ENCODE results near the gene COLGALT1.
"Not testable (repeated sequence)": the region's sequence is repeated elsewhere in the genome, so short reads cannot be mapped to it uniquely, and the experiment has no call there.

The COLGALT1 gene

GRCh38 chr19:17562097-17562496 lies 6.6 kb downstream of the COLGALT1 start:
- DNase-seq (ENCODE audit: low spot score): no peak

- DNase-seq (ENCODE audit: low spot score): no peak
Measured at GRCh38 chr19:17562561-17562960, 7.1 kb downstream of the COLGALT1 start.

DNA sequence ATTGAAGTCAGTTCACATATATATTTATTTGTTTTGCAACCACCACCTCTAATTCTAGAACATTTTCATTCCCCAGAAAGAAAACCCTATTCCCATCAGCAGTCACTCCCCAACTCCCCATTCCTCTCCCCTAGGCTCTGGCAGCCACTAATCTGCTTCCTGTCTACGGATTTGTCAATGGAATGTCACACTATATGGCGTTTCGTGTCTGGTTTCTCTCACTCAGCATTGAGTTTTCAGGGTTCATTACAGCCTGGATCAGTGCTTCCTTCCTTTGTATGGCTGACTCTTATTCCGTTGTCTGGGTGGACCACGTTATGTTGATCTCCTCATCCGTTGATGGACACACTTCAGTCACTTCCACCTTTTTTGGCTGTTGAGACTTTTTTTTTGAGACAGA lies 9.3 kb downstream of the COLGALT1 start:
- DNase-seq (ENCODE audit: low spot score): no peak

DNA sequence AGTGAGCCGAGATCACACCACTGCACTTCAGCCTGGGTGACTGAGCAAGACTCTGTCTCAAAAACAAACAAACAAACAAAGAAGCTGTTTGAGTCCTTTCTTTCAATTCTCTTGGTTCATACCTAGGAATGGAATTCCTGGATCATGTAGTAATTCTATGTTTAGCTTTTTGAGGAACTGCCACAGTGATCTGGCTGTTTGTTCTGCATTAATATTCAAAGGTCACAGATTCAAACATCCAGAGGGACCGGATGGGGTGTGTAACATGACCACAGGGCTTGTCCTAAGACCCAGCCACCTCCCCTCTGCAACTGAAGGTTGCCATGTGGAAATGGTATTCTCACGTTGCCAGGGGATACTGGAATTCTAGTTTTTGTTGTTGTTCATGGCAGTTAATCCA lies 10.2 kb downstream of the COLGALT1 start:
- DNase-seq (ENCODE audit: low spot score): no peak

GRCh38 chr19:17567940-17568339 lies 12.5 kb downstream of the COLGALT1 start:
- no peak for DNase-seq (ENCODE audit: low spot score)

DNA sequence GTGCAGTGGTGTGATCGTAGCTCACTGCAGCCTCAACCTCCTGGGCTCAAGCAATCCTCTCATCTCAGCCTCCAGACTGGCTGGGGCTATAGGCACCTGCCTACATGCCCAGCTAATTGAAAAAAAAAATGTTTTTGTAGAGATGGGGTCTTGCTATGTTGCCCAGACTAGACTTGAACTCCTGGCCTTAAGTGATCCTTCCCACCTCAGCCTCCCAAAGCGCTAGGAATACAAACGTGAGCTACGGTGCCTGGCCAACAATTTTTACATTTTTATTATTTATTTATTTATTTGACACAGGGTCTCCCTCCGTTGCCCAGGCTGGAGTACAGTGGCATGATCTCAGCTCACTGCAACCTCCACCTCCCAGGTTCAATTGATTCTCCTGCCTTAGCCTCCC lies 14.8 kb downstream of the COLGALT1 start:
- DNase-seq (ENCODE audit: low spot score): not testable (repeated sequence)

DNA sequence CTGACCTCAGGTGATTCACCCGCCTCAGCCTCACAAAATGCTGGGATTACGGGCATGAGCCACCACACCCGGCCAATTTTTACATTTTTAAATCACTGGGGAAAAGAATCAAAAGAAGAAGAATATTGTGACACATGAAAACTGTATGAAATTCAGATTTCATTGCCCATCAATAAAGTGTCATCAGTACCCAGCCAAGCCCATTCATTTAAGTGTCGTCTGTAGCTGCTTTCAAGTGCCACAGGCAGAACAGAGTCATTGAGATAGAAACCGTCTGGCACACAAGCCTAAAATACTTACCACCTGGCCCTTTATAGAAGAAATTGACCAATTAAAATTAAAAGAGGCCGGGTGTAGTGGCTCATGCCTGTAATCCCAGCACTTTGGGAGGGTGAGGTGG lies 15.3 kb downstream of the COLGALT1 start:
- DNase-seq (ENCODE audit: low spot score): no peak

DNA sequence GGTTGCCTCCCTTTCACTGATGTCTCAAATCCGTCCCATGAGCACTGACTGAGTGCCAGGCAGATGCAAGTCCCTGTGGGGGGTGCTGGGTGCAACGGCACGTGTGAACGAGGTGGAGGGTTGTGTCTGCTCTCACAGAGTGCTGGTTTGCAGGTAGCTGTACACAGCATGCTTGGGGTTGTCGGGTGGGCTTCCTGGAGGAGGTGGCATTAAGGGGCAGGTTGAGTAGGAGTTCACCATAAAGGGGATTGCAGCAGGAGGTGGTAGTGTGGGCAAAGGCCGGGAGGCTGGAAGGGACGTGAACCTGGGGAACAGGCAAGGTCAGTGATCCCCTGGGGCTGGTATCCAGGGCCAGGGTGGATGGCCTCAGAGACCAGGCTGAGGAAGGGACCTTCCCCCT lies 17.2 kb downstream of the COLGALT1 start:
- DNase-seq (ENCODE audit: low spot score): no peak

- DNase-seq (ENCODE audit: low spot score): no peak
Measured at GRCh38 chr19:17575871-17576757, 20.7 kb downstream of the COLGALT1 start.

DNA sequence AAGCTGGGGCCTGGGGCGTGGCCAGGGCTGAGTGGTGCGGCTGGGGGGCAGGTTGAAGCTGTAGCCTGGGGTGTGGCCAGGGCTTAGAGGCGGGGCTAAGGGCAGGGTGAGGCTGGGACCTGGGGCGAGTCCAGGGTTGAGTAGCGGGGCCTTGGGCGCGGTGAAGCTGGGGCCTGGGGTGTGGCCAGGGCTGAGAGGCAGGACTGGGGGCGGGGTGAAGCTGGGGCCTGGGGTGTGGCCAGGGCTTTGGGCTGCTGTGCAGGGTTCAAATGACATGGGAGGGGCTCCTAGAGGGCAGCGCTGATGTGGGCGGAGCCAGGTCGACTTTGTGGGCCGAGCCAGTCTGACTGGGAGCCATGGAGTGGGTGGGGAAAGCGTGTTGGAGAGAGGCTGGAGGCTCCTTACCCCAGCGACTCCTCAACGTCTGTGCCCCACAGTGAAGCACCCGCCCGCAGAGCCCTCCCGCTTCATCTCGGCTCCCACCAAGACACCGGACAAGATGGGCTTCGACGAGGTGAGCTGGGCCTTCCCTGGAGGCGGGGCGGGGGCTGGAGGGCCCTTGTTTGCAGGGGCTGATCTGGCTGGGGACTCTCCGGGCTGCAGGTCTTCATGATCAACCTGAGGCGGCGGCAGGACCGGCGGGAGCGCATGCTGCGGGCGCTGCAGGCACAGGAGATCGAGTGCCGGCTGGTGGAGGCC lies 21.5 kb downstream of the COLGALT1 start:
- DNase-seq (ENCODE audit: low spot score): no peak

- no peak for DNase-seq (ENCODE audit: low spot score)
Measured at GRCh38 chr19:17577457-17578097, 22.1 kb downstream of the COLGALT1 start.

GRCh38 chr19:17579661-17580244 lies 24.3 kb downstream of the COLGALT1 start:
- no peak for DNase-seq (ENCODE audit: low spot score)

- no peak for DNase-seq (ENCODE audit: low spot score)
Measured at GRCh38 chr19:17580470-17581144, 25.2 kb downstream of the COLGALT1 start.

- DNase-seq (ENCODE audit: low spot score): no peak
Measured at GRCh38 chr19:17581211-17581874, 25.9 kb downstream of the COLGALT1 start.

GRCh38 chr19:17582613-17583012 lies 27.2 kb downstream of the COLGALT1 start:
- no peak for DNase-seq (ENCODE audit: low spot score)

- no peak for DNase-seq (ENCODE audit: low spot score)
Measured at GRCh38 chr19:17584132-17584531, 28.7 kb downstream of the COLGALT1 start.

- DNase-seq (ENCODE audit: low spot score): not testable (repeated sequence)
Measured at GRCh38 chr19:17585395-17585794, 29.9 kb downstream of the COLGALT1 start.

DNA sequence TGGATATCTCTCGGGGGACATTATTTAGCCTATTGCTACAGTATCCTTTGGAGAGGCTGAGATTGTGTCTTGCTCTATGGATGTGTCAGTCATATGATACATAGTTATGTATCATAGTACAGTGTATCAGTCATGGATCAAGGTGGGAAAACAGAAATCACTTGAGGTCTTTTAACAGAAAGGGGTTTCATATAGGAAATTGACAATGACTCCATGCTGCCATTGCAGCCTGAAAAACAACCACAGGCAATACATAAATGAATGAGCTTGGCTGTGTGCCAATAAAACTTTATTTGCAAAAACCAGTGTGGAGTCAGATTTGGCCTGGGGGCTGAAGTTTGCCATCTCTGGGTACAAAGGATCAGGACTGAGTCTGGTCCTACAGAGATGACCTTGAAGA lies 35.4 kb downstream of the COLGALT1 start:
- DNase-seq (ENCODE audit: low spot score): no peak

DNA sequence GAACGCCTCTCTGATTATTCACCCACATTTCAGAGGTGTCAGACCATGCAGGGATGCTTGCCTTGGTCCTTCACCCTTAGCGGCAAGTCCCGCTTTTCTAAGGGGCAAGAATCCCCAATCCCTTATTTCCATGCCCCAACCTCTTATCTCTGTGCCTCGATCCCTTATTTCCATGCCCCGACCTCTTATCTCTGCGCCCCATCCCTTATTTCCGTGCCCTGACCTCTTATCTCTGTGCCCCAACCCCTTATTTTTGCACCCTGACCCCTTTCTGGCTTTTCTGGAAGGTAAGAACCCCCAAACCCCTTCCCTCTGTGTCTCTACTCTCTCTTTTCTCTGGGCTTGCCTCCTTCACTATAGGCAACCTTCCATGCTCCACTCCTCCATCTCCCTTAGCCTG lies 38.8 kb downstream of the COLGALT1 start:
- DNase-seq (ENCODE audit: low spot score): not testable (repeated sequence)

GRCh38 chr19:17598063-17598462 lies 42.6 kb downstream of the COLGALT1 start:
- not testable (repeated sequence) for DNase-seq (ENCODE audit: low spot score)

DNA sequence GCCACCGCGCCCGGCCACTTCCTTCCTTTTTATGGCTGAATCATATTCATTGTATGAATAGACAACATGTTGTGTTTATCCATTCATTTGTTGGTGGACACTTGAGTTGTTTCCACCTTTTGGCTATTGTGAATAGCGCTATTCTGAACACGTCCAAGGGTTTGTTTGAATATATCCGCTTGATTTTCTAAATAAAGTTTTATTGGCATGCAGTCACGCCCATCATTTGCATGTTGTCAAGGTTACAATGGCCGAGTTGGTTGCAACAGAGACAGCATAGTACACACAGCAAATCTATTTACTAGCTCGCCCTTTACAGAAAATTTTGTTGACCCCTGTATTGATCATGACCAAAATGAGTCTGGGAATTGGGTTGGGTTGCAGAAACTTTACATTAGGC lies 43.5 kb downstream of the COLGALT1 start:
- DNase-seq (ENCODE audit: low spot score): no peak

Data from putamen (tissue), 1 donor.